ENCODE data around the gene CLTA. TPM values are rescaled to one million over a fixed set of nuclear protein-coding genes. Genes with fewer than 3 reads are reported as not detected.

CLTA gene
- total RNA-seq, 4 donors from 2014 or later: 163 to 308 (median 217) TPM

- DNase-seq: no peak
- WGBS, 2 donors (ENCODE audit: low coverage in 1 of 2): 89% methylated on average over 14 of the region's 14 CpGs; no CpG with 5 or more reads in 1 of the 2 donors
- TF ChIP-seq POLR2A (IDR thresholded peaks at IDR 0.05): no peak
- TF ChIP-seq EP300 (IDR thresholded peaks at IDR 0.05; ENCODE audit: low read depth): no peak
- TF ChIP-seq POLR2AphosphoS5 (IDR thresholded peaks at IDR 0.05): no peak
- TF ChIP-seq CTCF (IDR thresholded peaks at IDR 0.05): no peak
- Histone ChIP-seq H3K4me3 (no peak overlapping the region), H3K9me3 (no peaks in the 10 kb centered on the region), H3K27me3 (no peaks in the 10 kb centered on the region), H3K27ac (peak overlapping the region; percentile 81 to 92 (median 88)), H3K4me1 (peaks cover 35 to 82% (median 52%) of the 10 kb centered on the region in 4 donors), H3K36me3 (no peaks in the 10 kb centered on the region)
- in situ Hi-C loops (cut with MboI; ENCODE audit: low pct_ligation_motif_present in 1 of 4, low pct_unique_long_range_greater_than_20kb in 1 of 4, low sequenced_read_pairs in 3 of 4): no loop called here
- intact Hi-C loops (cut with DNase I; ENCODE audit: low total_unique reads): no loop called here
Observed at GRCh38 chr9:36147441-36148175, 43.1 kb upstream of the CLTA start.

GRCh38 chr9:36148311-36149051 is 42.2 kb upstream of the CLTA start:
- 40 to 53% methylated on average over 5 to 13 of the region's 14 CpGs for WGBS, 2 donors (ENCODE audit: low coverage in 1 of 2)
- intact Hi-C loops (cut with DNase I; ENCODE audit: low total_unique reads) (no loop called here), in situ Hi-C loops (cut with MboI; ENCODE audit: low pct_ligation_motif_present in 1 of 4, low pct_unique_long_range_greater_than_20kb in 1 of 4, low sequenced_read_pairs in 3 of 4) (no loop called here)
- Histone ChIP-seq H3K36me3 (no peaks in the 10 kb centered on the region), H3K27me3 (no peaks in the 10 kb centered on the region), H3K27ac (peak overlapping the region; percentile 81 to 92 (median 88)), H3K4me1 (peaks cover 26 to 75% (median 46%) of the 10 kb centered on the region in 4 donors), H3K4me3 (no peak overlapping the region), H3K9me3 (no peaks in the 10 kb centered on the region)
- TF ChIP-seq POLR2AphosphoS5 (IDR thresholded peaks at IDR 0.05) (peak; percentile 52 to 74 (median 71)), CTCF (IDR thresholded peaks at IDR 0.05) (no peak)
- DNase-seq: peak; percentile 95

- no peak for DNase-seq
- H3K4me3 ChIP-seq: no peak overlapping the region
- peak overlapping the region; percentile 81 to 92 (median 88) for H3K27ac ChIP-seq
- H3K36me3 ChIP-seq: no peaks in the 10 kb centered on the region
- peaks cover 22 to 74% (median 45%) of the 10 kb centered on the region in 4 donors for H3K4me1 ChIP-seq
- H3K9me3 ChIP-seq: no peaks in the 10 kb centered on the region
- intact Hi-C loops (cut with DNase I; ENCODE audit: low total_unique reads) (no loop called here), in situ Hi-C loops (cut with MboI; ENCODE audit: low pct_ligation_motif_present in 1 of 4, low pct_unique_long_range_greater_than_20kb in 1 of 4, low sequenced_read_pairs in 3 of 4) (no loop called here)
- TF ChIP-seq EP300 (IDR thresholded peaks at IDR 0.05; ENCODE audit: low read depth): no peak
- no peak for TF ChIP-seq POLR2A (IDR thresholded peaks at IDR 0.05)
- TF ChIP-seq CTCF (IDR thresholded peaks at IDR 0.05): no peak
- no peak for TF ChIP-seq POLR2AphosphoS5 (IDR thresholded peaks at IDR 0.05)
- no peaks in the 10 kb centered on the region for H3K27me3 ChIP-seq
- 57% methylated on average over 4 of the region's 4 CpGs; no CpG with 5 or more reads in 1 of the 2 donors for WGBS, 2 donors (ENCODE audit: low coverage in 1 of 2)
Observed at GRCh38 chr9:36149197-36149596, 41.5 kb upstream of the CLTA start.

GRCh38 chr9:36150574-36151315 is 40.0 kb upstream of the CLTA start:
- H3K27me3 ChIP-seq: no peaks in the 10 kb centered on the region
- TF ChIP-seq POLR2A (IDR thresholded peaks at IDR 0.05): no peak
- TF ChIP-seq CTCF (IDR thresholded peaks at IDR 0.05): no peak
- no peak for TF ChIP-seq EP300 (IDR thresholded peaks at IDR 0.05; ENCODE audit: low read depth)
- TF ChIP-seq POLR2AphosphoS5 (IDR thresholded peaks at IDR 0.05): no peak
- peaks cover 27 to 76% (median 53%) of the 10 kb centered on the region in 4 donors for H3K4me1 ChIP-seq
- in situ Hi-C loops (cut with MboI; ENCODE audit: low pct_ligation_motif_present in 1 of 4, low pct_unique_long_range_greater_than_20kb in 1 of 4, low sequenced_read_pairs in 3 of 4) (loop anchor here in 1 of 4 donors (25.0 kb wide), 1 partner anchor 113 kb away; the partner anchor contains the start of gene RECK), intact Hi-C loops (cut with DNase I; ENCODE audit: low total_unique reads) (no loop called here)
- H3K9me3 ChIP-seq: no peaks in the 10 kb centered on the region
- H3K27ac ChIP-seq: peak overlapping the region; percentile 76 to 92 (median 88)
- no peak for DNase-seq
- 70 to 100% methylated on average over 1 to 4 of the region's 4 CpGs for WGBS, 2 donors (ENCODE audit: low coverage in 1 of 2)
- peaks cover 0 to 4% (median under 1%) of the 10 kb centered on the region in 4 donors for H3K36me3 ChIP-seq
- H3K4me3 ChIP-seq: no peak overlapping the region

Measured in transverse colon (tissue), 4 donors.